ENCODE measurements around the gene RFX1. TPM values are rescaled to one million over a fixed set of nuclear protein-coding genes. Genes with fewer than 3 reads are reported as not detected.

RFX1 gene
- total RNA-seq: 1.2 and 1.9 TPM in 2 replicates

GRCh38 chr19:14006085-14006765 is at the start of gene RFX1:
Gene RFX1 (minus strand): TSS chr19:14006320. CDS start chr19:13993843, 12,477 bp downstream.

GRCh38 chr19:14031719-14032480 is 25.8 kb upstream of the RFX1 start, which contains the start of gene IL27RA:
Gene IL27RA (plus strand): TSS chr19:14031762. CDS start chr19:14031873, 111 bp downstream.

GRCh38 chr19:14027856-14028450 is 21.8 kb upstream of the RFX1 start, which contains the start of gene RLN3:
Gene RLN3 (plus strand): TSS chr19:14028148. CDS start chr19:14028205, 57 bp downstream.

GRCh38 chr19:13952154-13952930 is 53.8 kb downstream of the RFX1 start, which contains the start of gene DCAF15:
Gene DCAF15 (plus strand): TSS chr19:13952509. CDS start chr19:13952513, 4 bp downstream.

GRCh38 chr19:13938301-13939064 is 67.6 kb downstream of the RFX1 start, which contains the start of gene PODNL1:
Gene PODNL1 (minus strand): TSS chr19:13938417. CDS start chr19:13938181, 236 bp downstream.

Other genes starting within 250 kb of the RFX1 start
- 48.9 and 57.1 TPM in 2 replicates for gene MRI1, start 241.8 kb downstream of the RFX1 start, total RNA-seq
- gene C19orf53, start 231.9 kb downstream of the RFX1 start, total RNA-seq: 46.5 and 55.9 TPM in 2 replicates
- gene ZSWIM4, start 210.9 kb downstream of the RFX1 start, total RNA-seq: 2.3 and 16.4 TPM in 2 replicates
- 0.96 TPM in 1 of 2 replicates, not detected in the other for gene NANOS3, start 129.2 kb downstream of the RFX1 start, total RNA-seq
- under 0.01 TPM in 1 of 2 replicates, not detected in the other for gene BRME1, start 100.2 kb downstream of the RFX1 start, total RNA-seq
- gene CC2D1A, start 100.1 kb downstream of the RFX1 start, total RNA-seq: 9.6 and 10.9 TPM in 2 replicates
- gene PODNL1, start 67.9 kb downstream of the RFX1 start, total RNA-seq: 0.21 and 0.72 TPM in 2 replicates
- 4.0 and 7.0 TPM in 2 replicates for gene DCAF15, start 53.8 kb downstream of the RFX1 start, total RNA-seq
- not detected in 2 replicates for gene RLN3, start 21.8 kb upstream of the RFX1 start, total RNA-seq
- gene IL27RA, start 25.4 kb upstream of the RFX1 start, total RNA-seq: 1.3 and 8.7 TPM in 2 replicates
- gene PALM3, start 55.8 kb upstream of the RFX1 start, total RNA-seq: not detected in 2 replicates
- 0.64 and 0.72 TPM in 2 replicates for gene MISP3, start 66.5 kb upstream of the RFX1 start, total RNA-seq
- 0.48 TPM in 1 of 2 replicates, not detected in the other for gene C19orf67, start 79.5 kb upstream of the RFX1 start, total RNA-seq
- 23.1 and 43.7 TPM in 2 replicates for gene SAMD1, start 84.4 kb upstream of the RFX1 start, total RNA-seq
- 18.8 and 28.6 TPM in 2 replicates for gene PRKACA, start 111.4 kb upstream of the RFX1 start, total RNA-seq
- gene ASF1B, start 130.3 kb upstream of the RFX1 start, total RNA-seq: 1.7 TPM in 1 of 2 replicates, not detected in the other
- 2.8 and 4.1 TPM in 2 replicates for gene ADGRL1, start 199.8 kb upstream of the RFX1 start, total RNA-seq